ENCODE measurements around the gene CSF3. TPM values are rescaled to one million over a fixed set of nuclear protein-coding genes. Genes with fewer than 3 reads are reported as not detected.

Gene CSF3
- total and polyA plus RNA-seq, 2 of the 13 experiments (the other 11 are each of a cell fraction or from before 2014, with no cell fraction given), result 0.09 TPM; not detected in 1

DNA sequence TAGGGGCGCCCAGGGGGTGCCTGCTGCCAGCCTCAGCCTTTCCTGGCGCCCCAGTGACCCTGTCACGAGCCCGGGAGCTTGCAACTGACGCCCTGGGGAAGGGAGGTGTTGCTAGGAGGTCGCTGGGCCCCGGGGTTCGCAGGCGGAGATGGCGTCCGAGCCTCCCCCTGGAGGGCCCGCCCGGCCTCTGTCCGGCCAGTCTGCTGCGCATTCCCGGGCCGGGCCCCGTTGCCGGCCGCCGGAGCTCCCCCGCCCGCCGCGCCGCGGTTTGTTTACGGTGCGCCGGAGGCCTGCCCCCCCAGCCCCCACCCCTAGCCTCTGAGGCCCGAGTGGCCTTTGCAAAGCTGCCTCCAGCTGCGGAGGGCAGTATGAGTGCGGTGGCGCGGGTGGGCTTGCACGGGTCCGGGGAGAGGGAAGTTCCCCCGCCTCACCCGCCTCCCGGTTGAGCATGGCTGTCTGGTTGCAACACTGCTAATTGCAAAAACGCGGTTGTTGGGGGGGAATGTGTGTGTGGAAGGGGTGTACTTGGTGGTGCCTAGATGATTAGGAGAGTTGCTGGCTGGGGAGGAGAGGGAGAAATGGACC lies 48.0 kb downstream of the CSF3 start (continued):
- TF ChIP-seq JDP2 (CRISPR knock-in tag; IDR thresholded peaks at IDR 0.05; ENCODE audit: borderline replicate concordance) (no peak; the same call in 1 of the 2 replicates), BCL6 (CRISPR knock-in tag; IDR thresholded peaks at IDR 0.05) (0 out of 2 replicates have a peak, but pooled peaks have one; percentile 17), ZNF160 (CRISPR knock-in tag; IDR thresholded peaks at IDR 0.05) (peak; percentile 77; the same call in 1 of the 2 replicates), NFAT5 (CRISPR knock-in tag; IDR thresholded peaks at IDR 0.05) (no peak), ETV5 (CRISPR knock-in tag; IDR thresholded peaks at IDR 0.05; ENCODE audit: borderline replicate concordance) (no peak; the same call in 1 of the 2 replicates), ZNF337 (CRISPR knock-in tag; IDR thresholded peaks at IDR 0.05; ENCODE audit: borderline replicate concordance, low read depth) (peak; percentile 37; the same call in 1 of the 2 replicates), ZNF3 (CRISPR knock-in tag; IDR thresholded peaks at IDR 0.05) (no peak), SMARCE1 (IDR thresholded peaks at IDR 0.05; ENCODE audit: borderline replicate concordance) (no peak), ZFP90 (CRISPR knock-in tag; IDR thresholded peaks at IDR 0.05; ENCODE audit: borderline replicate concordance) (no peak), CENPX (CRISPR knock-in tag; IDR thresholded peaks at IDR 0.05) (no peak), IRF1 (CRISPR knock-in tag; IDR thresholded peaks at IDR 0.05; ENCODE audit: low read depth) (no peak)
- TF ChIP-seq, protein P1, sequence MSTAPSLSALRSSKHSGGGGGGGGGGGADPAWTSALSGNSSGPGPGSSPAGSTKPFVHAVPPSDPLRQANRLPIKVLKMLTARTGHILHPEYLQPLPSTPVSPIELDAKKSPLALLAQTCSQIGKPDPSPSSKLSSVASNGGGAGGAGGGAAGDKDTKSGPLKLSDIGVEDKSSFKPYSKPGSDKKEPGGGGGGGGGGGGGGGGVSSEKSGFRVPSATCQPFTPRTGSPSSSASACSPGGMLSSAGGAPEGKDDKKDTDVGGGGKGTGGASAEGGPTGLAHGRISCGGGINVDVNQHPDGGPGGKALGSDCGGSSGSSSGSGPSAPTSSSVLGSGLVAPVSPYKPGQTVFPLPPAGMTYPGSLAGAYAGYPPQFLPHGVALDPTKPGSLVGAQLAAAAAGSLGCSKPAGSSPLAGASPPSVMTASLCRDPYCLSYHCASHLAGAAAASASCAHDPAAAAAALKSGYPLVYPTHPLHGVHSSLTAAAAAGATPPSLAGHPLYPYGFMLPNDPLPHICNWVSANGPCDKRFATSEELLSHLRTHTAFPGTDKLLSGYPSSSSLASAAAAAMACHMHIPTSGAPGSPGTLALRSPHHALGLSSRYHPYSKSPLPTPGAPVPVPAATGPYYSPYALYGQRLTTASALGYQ (CRISPR knock-in tag; IDR thresholded peaks at IDR 0.05), result no peak
- TF ChIP-seq, protein P2, sequence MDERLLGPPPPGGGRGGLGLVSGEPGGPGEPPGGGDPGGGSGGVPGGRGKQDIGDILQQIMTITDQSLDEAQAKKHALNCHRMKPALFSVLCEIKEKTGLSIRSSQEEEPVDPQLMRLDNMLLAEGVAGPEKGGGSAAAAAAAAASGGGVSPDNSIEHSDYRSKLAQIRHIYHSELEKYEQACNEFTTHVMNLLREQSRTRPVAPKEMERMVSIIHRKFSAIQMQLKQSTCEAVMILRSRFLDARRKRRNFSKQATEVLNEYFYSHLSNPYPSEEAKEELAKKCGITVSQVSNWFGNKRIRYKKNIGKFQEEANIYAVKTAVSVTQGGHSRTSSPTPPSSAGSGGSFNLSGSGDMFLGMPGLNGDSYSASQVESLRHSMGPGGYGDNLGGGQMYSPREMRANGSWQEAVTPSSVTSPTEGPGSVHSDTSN (CRISPR knock-in tag; IDR thresholded peaks at IDR 0.05), result no peak

All from HepG2 (cell line).